Measurements from ENCODE around the gene CHGA.

CHGA gene

DNA sequence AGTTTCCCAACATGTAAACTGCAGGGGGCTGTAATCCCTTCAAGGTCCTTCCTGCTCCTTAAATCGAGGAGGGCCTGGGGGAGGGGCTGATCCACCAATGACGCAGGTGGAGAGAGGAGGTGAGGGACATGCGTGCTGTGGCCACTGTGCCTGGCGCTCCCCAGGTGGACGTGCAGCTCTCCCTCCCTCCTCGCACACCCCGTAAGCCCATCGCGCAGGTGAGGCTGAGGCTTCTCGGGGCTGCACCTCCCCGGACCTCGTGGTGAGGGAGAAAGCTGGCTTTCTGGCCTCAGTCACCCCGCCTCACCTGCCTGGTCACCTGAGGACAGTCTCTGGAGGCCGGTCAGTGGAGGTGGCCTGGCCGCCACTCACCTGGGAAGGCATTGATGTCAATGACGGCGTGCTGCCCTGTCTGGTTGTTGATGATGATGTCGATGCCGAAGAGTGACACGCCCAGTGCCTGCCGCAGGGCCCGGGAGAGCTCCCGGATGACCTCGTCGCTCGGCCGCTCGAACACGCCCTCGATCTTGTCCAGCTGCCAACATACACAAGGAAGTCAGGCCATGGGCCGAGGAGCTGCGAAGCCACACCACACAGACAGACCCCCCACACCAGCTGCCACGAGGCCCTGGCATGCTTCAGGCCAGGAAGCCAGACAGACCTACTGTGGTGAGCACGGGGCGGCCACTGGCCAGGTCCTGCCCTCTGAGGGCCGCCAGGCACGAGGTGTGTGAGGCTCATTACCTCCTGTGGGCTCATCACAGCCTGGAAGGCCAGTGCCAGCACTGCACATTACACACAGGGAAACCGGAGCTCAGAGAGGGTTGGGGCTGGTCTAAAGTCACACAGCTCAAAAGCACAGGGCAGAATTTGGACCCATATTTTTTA lies 23.3 kb downstream of the CHGA start:
- no peak for DNase-seq

GRCh38 chr14:92946847-92947545 lies 24.0 kb downstream of the CHGA start:
- no peak for DNase-seq

- DNase-seq, result no peak
These were observed 25.7 kb downstream of the CHGA start for GRCh38 chr14:92948647-92949046.

DNA sequence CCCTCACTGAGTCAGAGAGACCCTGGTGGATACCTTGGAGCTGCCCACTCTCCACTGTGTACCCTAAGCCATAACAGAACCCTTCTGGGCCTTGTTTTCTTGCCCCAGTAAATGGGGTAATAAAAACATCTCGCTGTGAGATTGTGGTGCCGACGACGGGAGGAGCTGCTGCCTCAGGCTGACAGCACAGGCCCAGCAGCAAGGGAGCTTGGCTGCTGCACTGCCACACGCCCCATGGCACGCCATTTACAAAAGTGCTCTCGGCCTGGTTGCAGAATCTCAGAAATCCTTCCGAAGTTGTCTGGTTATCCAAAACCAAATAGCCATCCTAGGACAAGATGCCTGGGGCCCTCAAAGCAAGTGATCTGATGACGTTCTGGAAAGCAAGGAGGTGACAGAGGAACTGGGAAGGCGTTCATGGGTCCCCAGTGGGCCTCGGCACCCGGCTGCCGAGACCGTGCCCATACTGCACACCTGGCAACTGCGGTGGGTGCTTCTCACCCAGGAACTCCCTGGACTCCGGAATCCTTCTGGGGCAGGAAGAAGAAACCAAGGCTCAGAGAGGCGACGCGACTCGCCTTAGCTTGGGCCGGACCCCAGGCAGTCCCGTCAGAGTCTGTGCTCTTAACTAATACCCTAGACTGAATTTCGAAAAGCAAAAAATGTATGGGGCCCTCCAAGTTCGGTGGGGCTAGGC lies 26.7 kb downstream of the CHGA start:
- DNase-seq, result no peak

GRCh38 chr14:92950193-92950540 lies 27.2 kb downstream of the CHGA start:
- DNase-seq, result no peak

DNA sequence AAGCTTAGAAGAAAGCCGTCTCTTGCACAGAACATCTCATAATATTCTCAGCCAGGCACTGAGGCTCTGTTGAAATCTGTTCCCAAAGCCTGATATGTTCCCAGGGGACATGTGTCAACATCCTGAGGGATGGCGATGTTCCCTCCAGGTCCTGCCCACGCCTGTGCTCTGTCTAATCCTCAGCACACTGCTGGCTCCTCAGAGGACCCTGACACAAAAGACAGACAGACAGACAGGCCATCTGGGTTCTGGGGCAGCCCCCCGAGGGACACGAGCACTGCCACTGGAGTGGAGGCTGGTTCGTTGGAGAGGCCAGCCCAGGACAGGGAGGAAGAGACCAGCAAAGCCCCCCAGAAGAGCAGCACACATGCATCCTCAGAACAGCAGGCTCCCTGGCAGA lies 27.8 kb downstream of the CHGA start:
- no peak for DNase-seq

DNA sequence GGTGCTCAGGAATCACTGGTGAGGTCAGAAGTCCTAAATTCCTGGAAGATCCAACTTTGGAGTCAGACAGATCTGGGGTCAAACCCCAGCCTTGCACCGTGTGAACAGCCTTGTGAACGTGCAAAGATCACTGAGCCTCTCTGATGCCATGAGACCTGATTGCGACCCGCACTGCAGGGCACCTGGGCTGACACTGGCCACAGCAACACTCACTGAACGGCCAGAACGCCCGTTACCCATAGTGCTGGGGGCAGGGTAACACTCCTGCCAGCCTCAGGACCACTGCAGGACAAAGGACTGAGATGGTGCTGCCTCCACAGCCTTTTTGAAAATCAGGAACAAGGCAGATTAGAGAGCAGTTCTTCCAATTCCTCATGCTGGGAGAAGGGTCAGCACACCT lies 28.3 kb downstream of the CHGA start:
- no peak for DNase-seq

DNA sequence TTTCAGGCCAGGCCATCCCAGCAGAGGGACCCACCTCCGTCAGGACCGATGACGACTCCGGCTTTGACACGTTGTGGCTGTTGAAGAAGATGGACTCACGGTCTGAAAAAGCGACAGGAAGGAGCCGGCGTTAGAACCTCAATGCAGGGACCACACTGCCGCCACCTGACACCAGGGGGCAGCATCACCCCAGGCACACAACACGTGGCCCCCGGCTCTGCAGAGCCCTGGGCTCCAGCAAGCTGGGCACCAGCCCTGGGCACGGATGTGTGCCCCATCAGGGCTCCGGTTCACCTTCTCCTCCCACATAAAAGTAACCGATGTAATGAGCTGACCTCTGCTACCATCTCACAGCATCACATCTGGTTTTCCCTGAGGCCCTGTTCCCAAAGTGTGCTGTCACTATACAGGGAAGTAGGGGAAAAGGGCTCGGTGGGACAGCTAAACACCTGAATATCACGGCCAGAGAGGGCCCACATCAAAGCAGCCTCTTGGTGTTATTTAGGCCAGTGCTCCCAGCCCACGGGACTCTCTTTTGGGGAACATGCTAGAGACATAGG lies 29.0 kb downstream of the CHGA start:
- no peak for DNase-seq

DNA sequence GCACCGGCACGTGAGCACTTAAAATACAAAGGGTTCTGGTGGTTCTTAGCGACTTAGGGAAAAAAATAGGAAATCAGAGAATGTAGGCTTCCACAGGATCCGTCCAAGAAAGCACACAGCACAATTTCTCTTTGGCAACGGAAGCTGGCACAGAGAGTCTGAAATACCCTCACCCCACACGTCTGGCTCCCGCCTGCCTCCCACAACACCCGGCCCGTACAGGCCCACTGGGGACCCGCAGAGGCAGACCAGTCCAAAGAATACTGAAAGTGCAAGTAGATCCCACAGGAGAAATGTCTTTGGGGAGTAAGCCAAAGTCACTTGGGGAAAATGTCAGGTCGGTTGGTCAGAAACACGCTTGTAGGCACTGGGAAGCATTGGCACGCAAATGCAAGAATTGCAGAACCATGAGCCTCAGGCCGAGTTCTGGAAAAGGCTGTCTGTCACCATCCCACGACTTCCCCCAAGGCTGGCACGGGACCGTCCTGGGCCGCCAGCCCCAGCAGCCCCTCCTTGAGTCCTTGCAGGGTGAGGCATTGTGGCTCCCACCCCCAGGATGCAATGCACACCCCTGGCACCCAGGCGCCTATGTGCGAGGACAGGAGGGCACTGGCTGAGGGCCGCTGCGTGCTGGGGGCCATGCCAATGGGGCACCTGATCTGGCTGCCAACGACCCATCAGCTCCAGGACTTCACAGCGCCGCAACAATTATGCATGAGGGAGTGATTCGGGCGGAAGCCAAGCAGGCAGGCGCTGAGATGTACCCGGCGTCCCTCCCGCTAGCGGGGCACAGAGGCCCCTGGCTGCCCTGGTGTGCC lies 29.7 kb downstream of the CHGA start:
- no peak for DNase-seq

DNA sequence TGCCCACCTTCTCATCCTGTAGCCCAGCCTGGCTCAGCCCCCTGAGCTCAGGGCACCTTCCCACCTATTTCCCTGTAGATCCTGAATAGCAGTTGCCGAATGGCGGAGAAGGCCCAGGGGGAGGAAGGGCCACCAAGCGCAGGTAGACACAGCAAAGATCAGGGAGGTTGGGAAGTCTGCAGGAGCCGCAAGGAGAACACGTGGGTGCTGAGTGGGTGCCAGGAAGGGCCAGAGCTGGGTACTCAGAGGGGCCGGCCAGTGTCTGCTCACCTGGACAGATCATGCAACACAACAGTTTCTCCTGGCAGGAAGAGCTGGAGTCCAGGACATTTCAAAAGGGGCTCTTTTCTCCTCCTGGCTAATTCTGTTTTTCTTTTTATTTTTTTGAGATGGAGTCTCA lies 30.6 kb downstream of the CHGA start:
- DNase-seq, result no peak

DNA sequence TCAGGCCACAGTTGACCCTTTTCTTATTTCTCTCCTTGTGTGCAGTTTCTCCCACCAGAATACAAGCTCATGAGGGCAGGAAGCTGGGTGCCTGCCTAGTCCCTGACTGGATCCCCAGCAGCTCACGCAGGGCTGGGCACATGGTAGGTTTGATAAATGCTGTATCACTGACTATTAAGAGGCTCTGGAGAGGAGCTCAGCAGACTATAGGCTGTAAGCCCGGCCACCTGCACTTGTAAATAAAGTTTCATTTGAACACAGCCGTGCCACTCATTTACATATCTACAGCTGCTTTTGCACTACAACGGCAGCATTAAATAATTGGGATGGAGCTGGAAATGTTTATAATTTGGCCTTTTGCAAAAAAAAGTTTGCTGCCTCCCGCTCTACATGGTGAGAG lies 32.0 kb downstream of the CHGA start:
- no peak for DNase-seq

- DNase-seq, result no peak
These were observed 32.4 kb downstream of the CHGA start for GRCh38 chr14:92955381-92955780.

DNA sequence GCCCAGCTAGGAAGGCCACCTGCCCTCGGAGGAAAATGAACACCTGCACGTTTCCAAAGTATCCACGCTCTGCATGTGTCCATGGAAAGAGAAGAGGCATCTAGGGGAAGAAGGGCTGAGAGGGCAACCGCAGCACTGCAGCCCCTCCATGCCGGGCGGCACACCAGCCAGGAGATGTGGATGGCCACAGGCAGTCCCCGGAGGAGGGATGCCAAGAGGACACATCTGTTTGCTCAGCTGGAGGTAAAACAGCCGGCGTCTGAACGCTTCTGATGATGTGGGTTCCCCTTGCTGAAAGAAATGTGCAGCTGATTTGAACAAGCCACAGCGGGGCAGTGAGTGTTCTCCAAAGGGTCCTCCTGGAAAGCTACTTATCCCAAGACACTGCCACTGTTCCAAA lies 34.0 kb downstream of the CHGA start:
- no peak for DNase-seq

- no peak for DNase-seq
These were observed 35.6 kb downstream of the CHGA start for GRCh38 chr14:92958373-92959188.

- peak; percentile 32 for DNase-seq
These were observed 36.2 kb downstream of the CHGA start for GRCh38 chr14:92959189-92959531.

- no peak for DNase-seq
These were observed 37.1 kb downstream of the CHGA start for GRCh38 chr14:92959761-92960680.

DNA sequence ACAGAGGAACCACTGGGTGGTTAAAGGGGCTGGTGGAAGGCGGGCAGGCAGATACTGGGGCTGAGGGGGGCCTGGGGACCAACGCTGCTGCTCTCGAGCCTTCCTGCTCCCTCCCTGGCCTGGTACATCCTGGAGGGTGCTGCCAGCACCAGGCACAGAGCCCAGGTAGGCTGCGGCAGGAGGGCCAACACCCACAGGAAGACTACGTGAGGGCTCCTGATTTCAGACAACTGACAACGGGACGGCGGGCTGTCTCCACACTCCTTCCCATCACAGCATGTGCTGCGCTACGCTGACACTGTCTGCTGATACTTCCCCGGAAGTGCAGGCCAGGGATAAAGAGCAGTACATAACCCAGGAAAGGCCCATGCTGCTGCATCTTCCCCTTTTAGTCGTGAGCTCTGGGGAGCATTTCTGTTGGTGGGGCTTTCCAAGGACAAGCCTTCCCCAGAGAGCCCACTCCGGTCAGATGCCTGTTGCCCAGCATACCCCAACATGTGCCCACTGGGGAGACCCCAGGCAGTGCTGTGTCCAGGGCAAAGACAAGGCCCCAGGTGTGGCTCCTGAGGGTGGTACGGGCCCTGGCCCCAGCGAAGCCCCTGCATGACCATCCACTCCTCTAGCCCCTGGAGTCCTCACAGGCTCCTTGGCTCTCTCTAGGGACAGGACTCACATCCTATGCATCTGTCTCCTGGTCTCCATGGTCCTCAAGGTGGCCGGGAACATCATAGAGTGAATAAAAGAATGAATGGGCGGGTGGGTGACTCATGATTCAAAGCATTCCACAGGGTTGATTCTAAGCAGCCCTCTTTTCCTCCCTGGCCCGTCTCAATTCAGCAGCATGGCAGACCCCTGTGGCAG lies 38.0 kb downstream of the CHGA start:
- DNase-seq, result no peak

GRCh38 chr14:92961567-92961855 lies 38.6 kb downstream of the CHGA start:
- DNase-seq, result no peak

DNA sequence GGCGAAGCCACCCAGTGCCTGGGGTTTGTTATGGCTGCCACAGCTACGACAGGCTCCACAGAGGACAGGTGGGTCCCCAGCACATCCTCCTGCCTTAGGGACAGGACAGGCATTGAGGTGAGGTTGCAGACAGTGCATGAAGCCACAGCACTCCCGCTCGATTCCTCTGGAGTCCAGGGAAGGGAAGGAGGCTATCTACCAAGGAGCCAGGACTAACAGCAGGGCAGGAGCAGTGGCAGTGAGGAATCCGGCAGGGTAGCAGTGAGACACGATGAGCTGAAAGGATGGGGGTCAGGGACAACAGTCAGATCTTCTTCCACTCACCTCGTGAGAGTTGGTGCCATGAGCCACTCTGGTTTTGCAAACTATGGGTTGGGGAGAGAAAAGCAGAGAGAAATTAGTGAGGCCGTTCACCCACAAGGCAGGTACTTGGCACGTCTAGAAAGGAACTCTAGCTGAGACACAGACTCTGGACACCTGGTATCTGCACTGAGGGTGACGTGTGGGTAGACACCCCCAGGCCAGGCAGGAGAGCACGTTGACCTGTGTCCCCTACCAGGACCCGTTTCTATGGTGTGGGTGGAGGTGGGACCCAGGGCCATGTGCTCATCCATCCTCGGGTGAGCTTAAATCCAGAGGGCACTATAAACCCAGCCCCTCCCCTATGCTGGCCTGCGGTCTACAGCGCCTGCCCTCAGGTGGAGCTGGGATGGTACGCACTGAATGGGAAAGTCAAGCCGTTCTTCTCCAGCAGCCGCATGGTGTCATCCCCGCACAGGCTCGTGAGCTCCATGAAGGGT lies 39.3 kb downstream of the CHGA start:
- DNase-seq, result no peak

All from DMS 273 treated with DMSO at 0.1 percent for 48 hours (cell line).